Duodenal mucosa (tissue), 2 donors: Measurements from ENCODE around the gene TCF7L1.

Source experiments
- H3K27ac ChIP-seq: one replicate; pipeline ENCODE4 v1.7.0; 2013; ENCODE audit warnings: low read depth, low read length
- H3K27me3 ChIP-seq, 2 donors: one replicate each; pipeline ENCODE4 v1.7.0; 2013; ENCODE audit warnings: low read length in 2 of 2, control low read depth in 1 of 2; ENCODE audit not compliant: insufficient read depth in 2 of 2, control insufficient read depth in 1 of 2
- H3K36me3 ChIP-seq, 2 donors: one replicate each; pipeline ENCODE4 v1.7.0; 2013; ENCODE audit warnings: low read length in 2 of 2, control low read depth in 1 of 2; ENCODE audit not compliant: insufficient read depth in 2 of 2, control insufficient read depth in 1 of 2
- H3K4me1 ChIP-seq, 2 donors: one replicate each; pipeline ENCODE4 v1.7.0; 2013; ENCODE audit warnings: low read length in 2 of 2, control low read depth in 1 of 2; ENCODE audit not compliant: insufficient read depth in 2 of 2, control insufficient read depth in 1 of 2
- H3K4me3 ChIP-seq, 2 donors: one replicate each; pipeline ENCODE4 v1.7.0; 2013; ENCODE audit warnings: low read length in 2 of 2, low read depth in 1 of 2
- H3K9ac ChIP-seq, 2 donors: one replicate each; pipeline ENCODE4 v1.7.0; 2013; ENCODE audit warnings: low read length in 2 of 2, low read depth in 1 of 2
- H3K9me3 ChIP-seq, 2 donors: one replicate each; pipeline ENCODE4 v1.7.0; 2013; ENCODE audit warnings: low read length in 2 of 2, control low read depth in 1 of 2; ENCODE audit not compliant: control insufficient read depth in 1 of 2

The TCF7L1 gene

GRCh38 chr2:85130407-85130806, 2.8 kb upstream of the TCF7L1 start:
- no peak overlapping the region for H3K27ac ChIP-seq
- no peaks in the 10 kb centered on the region for H3K9me3 ChIP-seq
- peaks cover 17 to 24% of the 10 kb centered on the region in 2 donors for H3K27me3 ChIP-seq
- H3K4me3 ChIP-seq, result no peak overlapping the region
- no peak overlapping the region for H3K9ac ChIP-seq
- H3K4me1 ChIP-seq, result peaks cover 0 to 16% of the 10 kb centered on the region in 2 donors
- H3K36me3 ChIP-seq, result no peaks in the 10 kb centered on the region

DNA sequence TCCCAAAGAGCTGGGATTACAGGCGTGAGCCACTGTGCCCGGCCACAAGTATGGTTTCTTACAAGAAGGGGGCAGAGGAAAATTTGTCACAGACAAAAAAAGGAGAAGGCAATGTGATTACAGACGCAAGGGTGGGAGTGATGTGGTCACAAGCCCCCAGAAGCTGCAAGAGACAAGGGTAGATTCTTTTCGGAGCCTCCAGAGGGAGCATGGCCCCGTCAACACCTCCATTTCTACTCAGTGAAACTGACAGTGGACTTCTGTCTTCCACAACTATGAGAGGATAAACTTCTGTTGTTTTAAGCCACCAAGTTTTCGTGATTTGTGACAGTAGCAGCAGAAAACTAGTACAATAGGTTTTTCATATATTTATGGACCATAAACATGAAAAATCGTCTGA, 2.1 kb upstream of the TCF7L1 start:
- peaks cover 24 to 25% of the 10 kb centered on the region in 2 donors for H3K27me3 ChIP-seq

DNA sequence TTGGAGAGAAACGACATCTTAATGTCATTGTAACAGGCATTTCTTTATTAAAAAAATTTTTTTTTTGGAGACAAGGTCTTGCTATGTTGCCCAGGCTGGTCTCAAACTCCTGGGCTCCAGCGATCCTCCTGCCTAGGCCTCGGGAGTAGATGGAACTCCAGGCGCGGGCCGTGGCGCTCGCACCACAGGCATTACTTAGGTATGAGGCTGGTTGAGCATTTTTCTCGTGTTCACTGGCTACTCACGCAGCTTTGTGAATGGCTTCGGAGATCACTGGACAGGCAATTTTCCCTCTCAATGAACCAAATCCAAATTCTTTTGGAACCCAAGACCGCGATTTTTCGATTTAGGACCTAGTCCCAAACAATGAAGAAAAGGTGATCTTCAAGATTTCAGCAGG, 795 bp upstream of the TCF7L1 start:
- no peaks in the 10 kb centered on the region for H3K36me3 ChIP-seq
- no peaks in the 10 kb centered on the region for H3K9me3 ChIP-seq
- no peak overlapping the region for H3K27ac ChIP-seq
- peak overlapping the region; percentile 64 to 76 for H3K4me3 ChIP-seq
- H3K27me3 ChIP-seq, result peaks cover 25 to 27% of the 10 kb centered on the region in 2 donors
- peaks cover 0 to 16% of the 10 kb centered on the region in 2 donors for H3K4me1 ChIP-seq
- peak overlapping the region in 1 of 2 donors; percentile 23 for H3K9ac ChIP-seq

More for the DNA sequence above, 2.1 kb upstream of the TCF7L1 start:
- Histone ChIP-seq H3K9ac (no peak overlapping the region), H3K36me3 (no peaks in the 10 kb centered on the region), H3K9me3 (no peaks in the 10 kb centered on the region), H3K4me3 (no peak overlapping the region), H3K27ac (no peak overlapping the region), H3K4me1 (peaks cover 0 to 16% of the 10 kb centered on the region in 2 donors)

DNA sequence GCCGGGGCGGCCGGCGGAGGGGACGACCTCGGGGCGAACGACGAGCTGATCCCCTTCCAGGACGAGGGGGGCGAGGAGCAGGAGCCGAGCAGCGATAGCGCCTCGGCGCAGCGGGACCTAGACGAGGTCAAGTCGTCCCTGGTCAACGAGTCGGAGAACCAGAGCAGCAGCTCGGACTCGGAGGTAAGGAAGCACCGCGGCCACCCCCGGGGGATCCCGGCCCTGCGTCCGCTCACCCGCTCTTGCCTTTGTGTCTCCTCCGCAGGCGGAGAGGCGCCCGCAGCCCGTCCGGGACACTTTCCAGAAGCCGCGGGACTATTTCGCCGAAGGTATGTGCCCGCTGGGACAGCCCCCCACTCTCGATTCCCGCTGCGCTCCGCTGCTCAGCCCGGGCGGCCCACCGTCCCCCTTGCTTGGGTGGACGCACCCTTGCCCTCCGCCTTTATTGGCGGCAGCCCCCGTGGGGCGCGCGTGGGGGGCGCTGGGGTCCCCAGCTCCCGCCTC, 611 bp downstream of the TCF7L1 start:
- Histone ChIP-seq H3K36me3 (no peaks in the 10 kb centered on the region), H3K4me1 (peaks cover 0 to 16% of the 10 kb centered on the region in 2 donors), H3K27me3 (peaks cover 25 to 27% of the 10 kb centered on the region in 2 donors), H3K4me3 (peak overlapping the region; percentile 62 to 63), H3K9ac (peak overlapping the region; percentile 13 to 18), H3K9me3 (no peaks in the 10 kb centered on the region), H3K27ac (no peak overlapping the region)

- Histone ChIP-seq H3K4me3 (peak overlapping the region; percentile 62 to 63), H3K36me3 (no peaks in the 10 kb centered on the region), H3K27ac (no peak overlapping the region), H3K9ac (peak overlapping the region in 1 of 2 donors; percentile 13), H3K27me3 (peaks cover 25 to 27% of the 10 kb centered on the region in 2 donors), H3K9me3 (no peaks in the 10 kb centered on the region), H3K4me1 (peaks cover 0 to 16% of the 10 kb centered on the region in 2 donors)
Observed at GRCh38 chr2:85134255-85134895, 1.2 kb downstream of the TCF7L1 start.

GRCh38 chr2:85134896-85135659, 1.9 kb downstream of the TCF7L1 start:
- H3K4me1 ChIP-seq, result peaks cover 0 to 16% of the 10 kb centered on the region in 2 donors
- no peaks in the 10 kb centered on the region for H3K9me3 ChIP-seq
- peaks cover 25 to 27% of the 10 kb centered on the region in 2 donors for H3K27me3 ChIP-seq
- H3K36me3 ChIP-seq, result no peaks in the 10 kb centered on the region
- peak overlapping the region; percentile 62 to 63 for H3K4me3 ChIP-seq
- H3K27ac ChIP-seq, result no peak overlapping the region
- no peak overlapping the region for H3K9ac ChIP-seq

DNA sequence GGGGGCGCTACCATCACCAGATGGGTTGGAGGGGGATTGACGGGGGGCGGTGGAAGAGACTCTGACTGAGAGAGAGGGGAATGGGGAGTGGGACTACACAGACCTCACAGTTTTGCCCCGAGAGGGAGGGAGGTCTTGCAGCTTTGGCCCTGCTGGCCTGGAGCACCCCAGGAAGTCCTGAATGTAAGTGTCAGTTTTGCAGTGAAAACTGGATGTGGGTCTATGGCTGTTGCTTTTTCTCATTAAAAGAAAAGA, 2.4 kb downstream of the TCF7L1 start:
- Histone ChIP-seq H3K4me3 (no peak overlapping the region), H3K4me1 (peaks cover 0 to 16% of the 10 kb centered on the region in 2 donors), H3K27me3 (peaks cover 25 to 27% of the 10 kb centered on the region in 2 donors), H3K9ac (no peak overlapping the region), H3K27ac (no peak overlapping the region), H3K36me3 (no peaks in the 10 kb centered on the region), H3K9me3 (no peaks in the 10 kb centered on the region)

DNA sequence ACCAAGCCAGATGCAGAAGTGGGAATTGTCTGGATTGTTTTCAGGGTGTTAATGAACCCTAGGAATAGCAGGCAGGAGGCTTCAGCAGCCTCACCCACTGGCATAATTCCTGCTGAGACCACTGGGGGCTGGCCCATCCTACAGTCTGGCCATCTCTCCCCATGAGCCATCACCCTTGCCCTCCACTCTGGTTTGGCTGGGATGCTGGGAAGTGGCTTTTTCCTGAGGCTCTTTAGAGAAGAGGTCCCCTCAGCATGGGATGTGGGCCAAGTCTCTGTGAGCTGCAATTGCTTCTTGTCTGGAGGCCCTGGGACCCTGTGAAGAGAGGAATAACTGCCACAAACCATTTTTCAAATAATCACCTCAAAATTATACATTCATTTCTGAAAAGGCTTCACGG, 4.0 kb downstream of the TCF7L1 start:
- Histone ChIP-seq H3K4me3 (no peak overlapping the region), H3K27ac (no peak overlapping the region), H3K9me3 (no peaks in the 10 kb centered on the region), H3K9ac (no peak overlapping the region), H3K36me3 (no peaks in the 10 kb centered on the region), H3K4me1 (peaks cover 0 to 16% of the 10 kb centered on the region in 2 donors), H3K27me3 (peaks cover 23 to 27% of the 10 kb centered on the region in 2 donors)

DNA sequence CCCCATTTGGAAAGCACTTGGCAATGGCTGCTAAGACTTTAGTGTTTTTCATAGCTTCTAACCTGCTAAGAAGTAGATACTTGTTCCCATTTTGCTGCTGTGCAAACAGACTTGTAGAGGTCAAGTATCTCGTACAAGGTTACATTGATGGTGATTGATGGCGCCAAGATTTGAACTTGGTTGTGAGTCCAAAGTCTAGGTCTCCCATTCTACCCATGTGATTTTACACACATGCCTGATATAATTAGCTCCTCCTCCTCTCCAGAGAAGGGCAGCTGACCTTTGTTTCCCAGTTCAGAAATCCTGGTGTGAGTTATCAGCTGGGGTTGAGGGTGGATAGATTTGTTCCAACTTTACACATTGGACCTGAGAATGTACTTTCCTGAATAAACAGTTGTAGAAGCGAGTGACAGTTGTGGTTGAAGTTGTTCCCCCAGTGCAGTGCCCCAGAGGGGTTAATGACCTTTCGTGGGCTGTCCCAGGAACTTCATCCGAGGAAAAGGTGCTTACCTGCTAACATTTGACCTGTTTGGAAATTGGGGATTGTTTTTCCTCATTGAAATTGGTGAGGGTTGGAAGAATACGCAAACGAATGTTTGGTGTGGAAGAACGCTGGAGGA, 10.4 kb downstream of the TCF7L1 start:
- no peak overlapping the region for H3K9ac ChIP-seq
- no peaks in the 10 kb centered on the region for H3K27me3 ChIP-seq
- no peaks in the 10 kb centered on the region for H3K36me3 ChIP-seq
- H3K9me3 ChIP-seq, result no peaks in the 10 kb centered on the region
- no peak overlapping the region for H3K27ac ChIP-seq
- peaks cover 0 to 8% of the 10 kb centered on the region in 2 donors for H3K4me1 ChIP-seq
- peak overlapping the region in 1 of 2 donors; percentile 36 for H3K4me3 ChIP-seq
